Fibroblast of skin of left biceps (primary cell): Measurements from ENCODE around the gene FAM186B.
A peak's percentile ranks its signal among the peaks of the same experiment; 100 is the strongest.
"Not testable (repeated sequence)": the region's sequence is repeated elsewhere in the genome, so short reads cannot be mapped to it uniquely, and the experiment has no call there.

Experiments
- DNase-seq, 2 experiments: peaks; one replicate each; pipeline ENCODE4 v3.0.0-alpha.2; 2013; ENCODE audit warnings: low read depth in 2 of 2

FAM186B gene

DNA sequence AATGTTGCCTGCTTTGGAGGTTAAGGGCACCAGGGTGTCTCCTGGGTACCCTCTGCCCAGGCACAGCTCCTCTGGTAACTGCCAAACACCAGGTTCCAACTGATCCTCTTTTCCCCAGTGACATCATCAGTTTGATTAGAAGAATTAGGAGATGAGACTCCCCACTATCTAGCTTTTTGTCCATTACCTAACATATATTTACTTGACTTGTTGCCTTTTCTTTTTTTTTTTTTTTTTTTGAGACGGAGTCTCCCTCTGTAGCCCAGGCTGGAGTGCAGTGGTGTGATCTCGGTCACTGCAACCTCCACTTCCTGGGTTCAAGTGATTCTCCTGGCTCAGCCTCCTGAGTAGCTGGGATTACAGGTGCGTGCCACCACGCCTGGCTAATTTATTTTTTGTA lies at the start of gene FAM186B:
Gene FAM186B (minus strand): TSS at position 101 of the 400 bp plus-strand sequence. CDS start 162 bp downstream, outside the sequence.
- DNase-seq, result not testable (repeated sequence)

GRCh38 chr12:49654715-49655114 lies 49.3 kb upstream of the FAM186B start:
- no peak for DNase-seq

- DNase-seq, result no peak
Measured at GRCh38 chr12:49652921-49653520, 47.6 kb upstream of the FAM186B start.

GRCh38 chr12:49651855-49652254 lies 46.4 kb upstream of the FAM186B start:
- DNase-seq, result no peak

- no peak for DNase-seq
Measured at GRCh38 chr12:49649892-49650291, 44.5 kb upstream of the FAM186B start.

- DNase-seq, result no peak
Measured at GRCh38 chr12:49649445-49649844, 44.0 kb upstream of the FAM186B start.

DNA sequence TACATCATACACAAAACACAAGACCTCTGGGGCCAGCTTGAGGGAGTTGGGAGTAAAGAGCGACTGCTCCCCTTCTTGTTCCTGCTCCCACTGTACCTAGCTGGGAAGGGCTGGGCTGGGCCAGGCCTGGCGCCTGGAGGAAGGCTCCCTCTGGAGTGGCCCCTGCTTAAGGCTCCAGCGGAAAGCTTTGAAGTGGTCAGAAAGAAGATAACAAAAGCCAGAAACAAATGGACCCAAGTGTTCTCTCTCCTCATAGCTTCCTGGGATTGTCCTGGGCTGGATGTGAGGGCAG lies 43.2 kb upstream of the FAM186B start:
- no peak for DNase-seq

- no peak for DNase-seq
Measured at GRCh38 chr12:49647827-49648711, 42.6 kb upstream of the FAM186B start.

GRCh38 chr12:49646871-49647654 lies 41.6 kb upstream of the FAM186B start:
- DNase-seq, result no peak

- DNase-seq, result no peak
Measured at GRCh38 chr12:49646331-49646830, 40.9 kb upstream of the FAM186B start.

- DNase-seq, result no peak
Measured at GRCh38 chr12:49645146-49646039, 40.0 kb upstream of the FAM186B start.

DNA sequence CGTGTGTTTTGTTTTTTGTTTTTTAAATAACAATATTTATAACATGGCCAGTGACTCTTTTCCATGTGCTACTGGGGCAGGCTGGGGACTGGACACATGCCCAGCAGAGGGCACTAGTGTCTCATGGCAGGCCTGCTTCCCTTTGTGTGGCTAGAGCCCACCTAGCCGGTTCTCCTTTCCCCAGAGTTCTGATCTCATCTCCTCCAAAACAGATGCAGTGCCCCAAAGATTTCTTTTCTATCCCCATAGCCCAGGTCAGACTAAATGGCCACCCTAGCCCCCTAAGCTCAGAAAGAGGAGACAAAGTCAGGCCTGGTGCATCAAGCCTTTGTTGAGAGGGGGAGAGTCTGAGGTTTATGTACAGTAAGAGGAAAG lies 39.2 kb upstream of the FAM186B start:
- peak in 1 of 2 experiments; percentile 30 for DNase-seq

- no peak for DNase-seq
Measured at GRCh38 chr12:49643961-49644619, 38.7 kb upstream of the FAM186B start.

DNA sequence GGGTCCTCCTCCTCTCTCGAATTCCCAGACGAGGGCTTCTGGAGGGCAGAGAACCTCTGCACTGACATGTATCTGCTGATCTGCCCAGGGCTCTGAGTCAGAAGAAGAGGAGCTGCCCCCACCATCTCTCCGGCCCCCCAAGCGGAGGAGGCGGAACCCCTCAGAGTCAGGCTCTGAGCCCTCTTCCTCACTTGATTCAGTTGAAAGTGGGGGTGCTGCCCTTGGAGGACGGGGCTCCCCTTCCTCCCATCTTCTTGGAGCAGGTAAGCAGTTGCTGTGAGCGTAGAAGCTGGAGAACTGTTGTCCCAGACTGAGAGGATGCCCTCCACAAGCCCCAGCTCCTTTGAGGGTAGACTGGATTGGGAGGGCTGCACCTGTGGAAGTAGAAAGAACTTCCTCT lies 37.7 kb upstream of the FAM186B start:
- no peak for DNase-seq

DNA sequence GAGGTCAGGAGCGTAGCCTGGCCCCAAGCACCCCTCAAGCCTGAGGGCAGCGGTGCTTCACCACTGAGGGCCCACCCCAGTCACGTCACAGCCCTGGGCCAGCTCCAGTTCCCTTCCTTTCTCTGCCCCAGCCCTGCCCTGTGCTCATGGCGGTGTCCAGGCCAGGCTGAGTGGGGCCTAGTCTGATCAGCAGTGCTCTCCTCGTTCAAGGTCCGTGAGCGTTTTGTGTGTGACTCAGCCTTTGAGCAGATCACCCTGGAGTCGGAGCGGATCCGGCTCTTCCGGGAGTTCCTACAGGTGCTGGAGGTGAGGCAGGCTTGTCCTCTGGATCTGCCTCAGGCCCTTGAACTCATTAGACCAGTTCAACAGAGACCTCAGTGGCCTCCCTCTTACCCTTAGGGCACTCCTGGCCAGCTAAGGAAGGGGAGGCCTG lies 36.9 kb upstream of the FAM186B start:
- DNase-seq, result no peak

DNA sequence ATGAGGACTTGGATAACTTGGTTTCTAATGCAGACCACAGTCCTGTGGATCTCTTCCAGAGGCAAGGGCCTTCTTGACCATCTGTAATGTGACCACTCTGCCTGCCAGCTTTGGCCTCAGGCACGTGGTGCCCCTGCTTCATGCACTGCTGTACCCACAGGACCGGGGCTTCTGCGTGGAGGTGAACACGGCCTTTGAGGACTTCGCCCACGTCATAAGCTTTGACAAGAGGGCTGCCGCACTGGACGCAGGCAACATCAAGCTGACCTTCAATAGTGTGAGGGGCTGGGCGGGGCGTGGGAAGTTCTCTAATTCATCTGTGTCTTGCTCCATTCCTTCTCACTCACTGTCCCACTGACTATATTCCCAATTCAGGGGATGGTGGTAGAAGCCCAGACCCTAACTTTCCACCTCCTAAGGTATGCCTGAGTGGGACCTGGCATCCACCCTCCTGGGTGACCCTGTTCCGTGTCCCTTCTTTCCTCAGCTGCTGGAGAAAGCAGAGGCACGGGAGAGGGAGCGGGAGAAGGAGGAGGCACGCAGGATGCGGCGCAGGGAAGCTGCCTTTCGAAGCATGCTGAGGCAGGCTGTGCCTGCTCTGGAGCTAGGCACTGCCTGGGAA lies 36.4 kb upstream of the FAM186B start:
- no peak for DNase-seq

DNA sequence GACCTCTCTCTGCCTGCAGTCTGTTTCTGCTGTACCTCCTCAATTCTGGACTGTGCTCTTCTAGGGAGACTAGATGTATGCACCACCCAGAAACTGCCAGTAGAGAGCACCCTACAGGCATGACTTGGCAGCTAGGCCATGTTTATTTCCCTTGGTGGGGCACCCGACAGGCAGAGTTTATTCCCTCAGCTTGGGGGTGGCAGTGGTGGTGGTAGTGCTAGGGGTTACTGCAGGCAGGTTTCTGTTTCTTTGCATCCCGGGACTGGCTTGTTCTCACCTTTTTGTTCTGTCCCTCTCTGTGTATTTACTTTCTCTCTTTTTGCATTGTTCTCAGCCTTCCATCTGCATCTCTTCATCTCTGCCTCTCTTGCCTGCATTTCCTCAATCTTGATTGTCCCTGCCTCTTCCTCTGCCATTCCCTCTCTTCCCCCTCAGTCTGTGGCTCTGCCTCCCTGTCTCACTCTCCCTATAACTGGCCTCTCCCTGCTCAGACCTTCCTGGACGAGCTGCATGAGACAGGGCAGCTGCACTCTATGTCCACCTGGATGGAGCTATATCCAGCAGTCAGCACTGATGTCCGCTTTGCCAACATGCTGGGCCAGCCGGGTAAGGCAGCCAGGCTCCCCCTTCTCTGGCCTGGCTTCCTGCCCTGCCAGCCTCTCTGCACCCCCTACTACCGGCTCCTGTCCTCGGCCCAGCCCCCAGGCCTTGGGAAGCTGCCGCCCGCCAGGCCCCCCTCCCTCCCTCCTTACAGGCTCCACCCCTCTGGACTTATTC lies 31.7 kb upstream of the FAM186B start:
- peak in 1 of 2 experiments; percentile 26 for DNase-seq

DNA sequence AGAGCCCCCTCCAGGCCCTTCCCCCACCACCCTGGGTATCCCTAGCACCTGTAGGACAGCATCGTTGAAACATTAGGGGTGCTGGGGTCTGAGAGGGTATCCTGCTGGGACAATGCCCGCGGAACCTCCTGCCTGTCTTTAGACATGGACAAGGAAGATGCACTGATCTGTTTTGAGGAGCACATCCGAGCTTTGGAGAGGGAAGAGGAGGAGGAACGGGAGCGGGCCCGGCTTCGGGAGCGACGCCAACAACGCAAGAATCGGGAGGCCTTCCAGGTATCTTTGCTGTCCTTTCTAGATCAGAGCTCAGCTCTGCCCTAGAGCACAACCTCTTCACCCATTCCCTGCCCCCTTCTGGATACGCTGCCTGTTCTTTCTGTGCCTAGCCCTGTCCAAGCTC lies 31.1 kb upstream of the FAM186B start:
- DNase-seq, result no peak

- no peak for DNase-seq
Measured at GRCh38 chr12:49635656-49636055, 30.2 kb upstream of the FAM186B start.

GRCh38 chr12:49635036-49635435 lies 29.6 kb upstream of the FAM186B start:
- no peak for DNase-seq
